UCSD-AML1 (cell line): ENCODE data around the gene CYP27B1.
"Not testable (repeated sequence)": the region's sequence is repeated elsewhere in the genome, so short reads cannot be mapped to it uniquely, and the experiment has no call there.

Source experiments
- DNase-seq: peaks from one replicate; lab custom pipeline; 2025; ENCODE audit not compliant: unreplicated experiment; lab: John Stamatoyannopoulos, UW

The CYP27B1 gene

GRCh38 chr12:57783861-57784260, 17.0 kb upstream of the CYP27B1 start:
- DNase-seq, result no peak

- DNase-seq, result no peak
Observed at GRCh38 chr12:57783466-57783801, 16.6 kb upstream of the CYP27B1 start.

DNA sequence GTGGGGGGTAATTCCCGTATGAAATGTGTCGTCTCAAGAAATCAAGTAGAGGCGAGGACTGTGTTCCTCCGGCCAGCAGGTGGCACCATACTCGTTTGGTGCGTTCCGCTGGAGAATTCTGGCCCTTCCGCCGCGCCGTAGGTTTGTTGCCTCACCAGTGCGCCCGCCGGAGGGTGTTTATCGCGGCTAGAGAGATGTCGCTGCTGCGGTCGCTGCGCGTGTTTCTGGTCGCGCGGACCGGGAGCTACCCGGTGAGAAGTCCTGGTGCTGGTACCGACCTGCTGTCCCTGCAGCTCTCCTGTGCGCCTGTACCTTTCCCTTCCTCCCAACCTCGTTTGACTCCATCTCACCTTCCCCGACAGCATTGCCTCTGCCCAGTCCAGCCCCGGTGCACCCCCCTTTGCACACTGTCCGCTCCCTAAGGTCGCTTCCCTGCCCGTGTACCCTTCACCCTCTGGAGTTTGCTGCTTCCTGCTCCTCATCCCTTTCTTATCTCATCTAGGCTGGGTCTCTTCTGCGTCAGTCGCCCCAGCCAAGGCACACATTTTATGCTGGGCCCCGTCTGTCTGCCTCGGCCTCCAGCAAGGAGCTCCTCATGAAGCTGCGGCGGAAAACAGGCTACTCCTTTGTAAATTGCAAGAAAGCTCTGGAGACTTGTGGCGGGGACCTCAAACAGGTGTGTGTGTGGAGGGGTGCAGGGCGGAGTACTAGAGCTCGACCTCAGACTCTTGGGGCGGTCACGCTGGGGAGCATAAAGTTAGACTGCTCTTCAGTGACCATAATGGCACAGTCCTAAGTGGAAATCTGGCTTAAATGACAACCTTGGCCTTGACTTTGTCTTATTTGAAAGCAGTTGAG, 16.0 kb upstream of the CYP27B1 start, which contains the start of gene TSFM:
Gene TSFM, plus strand, starts transcription at position 180 of the 858 bp plus-strand sequence. Its CDS starts 15 bp downstream, at position 195.
- DNase-seq, result peak; percentile 93

DNA sequence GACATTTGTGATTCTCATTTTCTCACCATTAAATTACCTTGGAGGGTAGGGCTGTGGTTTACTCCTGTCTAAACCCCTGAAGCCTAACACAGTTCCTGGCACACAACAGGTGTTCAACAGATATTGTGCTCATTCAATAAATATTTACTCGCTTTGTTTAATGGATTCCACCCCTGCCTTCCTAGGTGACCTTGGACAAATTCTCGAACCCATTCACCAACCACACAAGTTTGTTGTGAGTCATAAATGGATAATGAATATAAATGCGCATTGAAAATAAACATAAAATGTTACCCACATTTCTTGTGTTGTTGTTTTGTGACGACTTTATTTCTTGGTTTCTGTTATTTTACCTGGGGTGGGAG, 15.3 kb upstream of the CYP27B1 start:
- DNase-seq, result no peak

GRCh38 chr12:57781801-57782200, 14.9 kb upstream of the CYP27B1 start:
- DNase-seq, result no peak

GRCh38 chr12:57781244-57781643, 14.4 kb upstream of the CYP27B1 start:
- DNase-seq, result no peak

DNA sequence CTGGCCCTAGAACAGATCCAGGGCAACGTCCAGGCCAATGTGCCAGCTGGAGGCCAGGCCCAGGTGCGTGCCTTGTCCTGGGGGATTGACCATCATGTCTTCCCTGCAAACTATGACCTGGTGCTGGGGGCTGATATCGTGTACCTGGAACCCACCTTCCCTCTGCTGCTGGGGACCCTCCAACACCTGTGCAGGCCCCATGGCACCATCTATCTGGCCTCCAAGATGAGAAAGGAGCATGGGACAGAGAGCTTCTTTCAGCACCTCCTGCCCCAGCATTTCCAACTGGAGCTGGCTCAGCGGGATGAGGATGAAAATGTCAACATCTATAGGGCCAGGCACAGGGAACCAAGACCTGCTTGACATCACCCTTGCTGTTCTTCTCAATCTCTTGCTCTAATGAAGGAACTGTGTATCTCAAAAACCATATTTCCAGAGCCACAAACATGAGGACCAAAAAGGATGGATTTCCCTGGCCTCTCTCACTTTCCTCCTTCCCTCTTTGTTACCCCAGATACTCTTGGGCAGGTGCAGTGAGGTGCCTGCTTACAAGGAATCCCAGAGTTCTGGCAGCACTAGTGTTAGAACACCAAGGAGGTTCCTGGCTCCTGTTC, 13.5 kb upstream of the CYP27B1 start:
- DNase-seq, result no peak

- no peak for DNase-seq
Observed at GRCh38 chr12:57779736-57780135, 12.9 kb upstream of the CYP27B1 start.

DNA sequence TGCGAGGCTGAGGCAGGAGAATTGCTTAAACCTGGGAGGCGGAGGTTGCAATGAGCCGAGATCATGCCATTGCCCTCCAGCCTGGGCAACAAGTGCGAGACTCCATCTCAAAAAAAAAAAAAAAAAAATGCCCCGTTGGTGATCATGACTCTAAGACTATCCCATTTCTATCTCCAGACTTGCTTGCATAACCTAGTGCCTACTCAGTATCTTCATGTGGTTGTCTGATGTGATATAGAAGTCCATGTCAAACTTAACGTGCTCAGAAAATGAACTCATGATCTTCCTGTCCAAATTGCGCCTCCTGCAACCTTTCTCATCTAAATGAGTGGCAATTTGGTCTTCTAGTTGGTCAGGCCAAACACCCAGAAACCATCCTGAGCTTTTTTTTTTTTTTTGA, 11.0 kb upstream of the CYP27B1 start:
- DNase-seq, result no peak

GRCh38 chr12:57777367-57777766, 10.5 kb upstream of the CYP27B1 start:
- no peak for DNase-seq

GRCh38 chr12:57776247-57776587, 9.3 kb upstream of the CYP27B1 start:
- DNase-seq, result no peak

DNA sequence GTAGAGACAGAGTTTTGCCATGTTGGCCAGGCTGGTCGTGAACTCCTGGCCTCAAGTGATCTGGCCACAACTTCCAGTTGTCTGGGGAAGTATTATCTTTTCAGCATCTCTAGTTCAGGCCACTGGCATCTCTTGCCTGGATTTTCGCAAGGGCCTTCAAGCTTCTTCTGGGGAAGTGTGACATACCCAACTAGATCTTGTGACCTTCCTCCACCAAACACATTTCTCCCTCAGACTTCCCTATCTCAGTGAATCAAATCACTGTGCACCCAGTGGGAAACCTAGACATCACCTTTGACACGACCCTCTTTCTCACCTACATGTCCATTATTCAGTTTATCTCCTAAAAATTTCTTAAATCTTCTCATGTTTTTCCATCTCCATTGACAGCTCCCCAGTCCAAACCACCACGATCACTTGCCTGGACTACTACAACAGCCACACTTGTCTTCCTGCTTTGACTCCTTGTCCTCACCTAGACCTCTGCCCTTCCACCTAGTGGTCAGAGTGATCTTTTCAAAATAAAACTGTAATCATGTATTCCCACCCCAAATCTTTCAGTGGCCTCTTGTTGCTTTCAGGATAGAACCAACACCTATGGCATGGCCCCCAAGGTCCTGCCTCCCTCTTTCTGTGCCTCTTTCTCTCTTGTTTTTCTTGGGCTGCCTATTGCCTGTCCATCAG, 8.8 kb upstream of the CYP27B1 start:
- DNase-seq, result no peak

DNA sequence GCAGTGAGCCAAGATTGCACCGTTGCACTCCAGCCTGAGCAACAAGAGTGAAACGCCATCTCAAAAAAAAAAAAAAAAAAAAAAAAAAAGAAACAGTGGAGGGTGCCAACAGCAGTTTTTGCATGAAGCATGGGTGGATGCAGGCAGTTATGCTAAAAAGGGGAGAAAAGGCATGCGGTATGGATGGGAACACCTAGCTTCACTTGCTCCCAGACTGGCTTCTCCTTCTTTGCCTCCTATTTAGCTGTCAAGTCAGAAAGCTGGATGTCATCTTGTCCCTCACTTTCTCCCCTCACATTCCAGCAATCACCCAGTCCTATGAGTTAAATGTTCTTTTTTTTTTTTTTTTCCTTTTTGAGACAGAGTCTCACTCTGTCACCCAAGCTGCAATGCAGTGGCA, 8.2 kb upstream of the CYP27B1 start:
- no peak for DNase-seq

DNA sequence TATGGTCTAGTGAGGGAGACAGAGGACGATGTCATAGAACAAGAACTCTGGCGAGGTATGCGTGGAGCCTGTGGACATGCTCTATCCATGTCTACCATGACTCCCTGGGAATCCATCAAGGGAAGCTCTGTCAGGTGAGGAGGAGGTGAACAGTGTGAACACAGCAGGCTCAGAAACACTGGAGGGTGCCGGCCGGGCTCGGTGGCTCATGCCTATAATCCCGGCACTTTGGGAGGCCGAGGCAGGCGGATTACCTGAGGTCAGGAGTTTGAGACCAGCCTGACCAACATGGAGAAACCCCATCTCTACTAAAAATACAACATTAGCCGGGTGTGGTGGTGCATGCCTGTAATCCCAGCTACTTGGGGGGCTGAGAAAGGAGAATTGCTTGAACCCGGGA, 7.8 kb upstream of the CYP27B1 start:
- not testable (repeated sequence) for DNase-seq

DNA sequence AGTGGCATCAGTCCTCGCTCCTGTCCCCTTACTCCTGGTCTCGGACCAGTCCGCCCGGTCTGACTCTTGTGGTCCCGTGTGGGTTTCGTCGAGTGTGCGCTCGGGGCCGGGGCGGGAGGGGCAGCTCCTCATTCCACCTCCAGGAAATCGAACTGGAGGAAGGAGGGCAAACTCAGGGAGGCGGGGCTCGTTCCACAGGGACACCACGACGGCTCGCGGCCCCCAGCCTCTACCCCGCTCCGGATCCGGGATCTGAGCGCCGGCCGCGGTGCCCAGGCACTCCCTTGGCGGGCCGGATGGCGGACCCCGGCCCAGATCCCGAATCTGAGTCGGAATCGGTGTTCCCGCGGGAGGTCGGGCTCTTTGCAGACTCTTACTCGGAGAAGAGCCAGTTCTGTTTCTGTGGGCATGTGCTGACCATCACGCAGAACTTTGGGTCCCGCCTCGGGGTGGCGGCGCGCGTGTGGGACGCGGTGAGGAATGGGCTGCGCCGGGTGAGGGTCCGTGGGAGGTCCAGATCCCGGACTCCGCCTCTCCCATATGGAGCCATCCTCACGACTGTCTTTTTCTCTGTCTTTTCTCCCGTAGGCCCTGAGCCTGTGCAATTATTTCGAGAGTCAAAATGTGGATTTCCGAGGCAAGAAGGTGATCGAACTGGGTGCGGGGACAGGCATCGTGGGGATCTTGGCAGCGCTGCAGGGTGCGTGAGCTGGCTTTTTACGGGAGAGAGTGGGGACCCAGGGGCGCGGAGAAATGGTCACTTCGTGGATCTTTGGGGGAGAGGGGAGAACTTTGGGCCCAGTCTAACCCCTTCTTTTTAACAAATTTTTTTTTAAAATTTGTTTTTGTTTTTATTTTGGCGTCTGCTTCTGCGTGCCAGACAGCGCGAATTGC, 5.8 kb upstream of the CYP27B1 start, which contains the start of gene EEF1AKMT3:
Gene EEF1AKMT3, plus strand, starts transcription at position 186 of the 894 bp plus-strand sequence. Its CDS starts 111 bp downstream, at position 297.
- DNase-seq, result peak; percentile 83

GRCh38 chr12:57771873-57772428, 5.1 kb upstream of the CYP27B1 start, which contains the start of gene METTL1:
TSS of gene METTL1 (minus strand) at chr12:57772105. CDS start at chr12:57772083, 22 bp downstream.
- peak; percentile 95 for DNase-seq

DNA sequence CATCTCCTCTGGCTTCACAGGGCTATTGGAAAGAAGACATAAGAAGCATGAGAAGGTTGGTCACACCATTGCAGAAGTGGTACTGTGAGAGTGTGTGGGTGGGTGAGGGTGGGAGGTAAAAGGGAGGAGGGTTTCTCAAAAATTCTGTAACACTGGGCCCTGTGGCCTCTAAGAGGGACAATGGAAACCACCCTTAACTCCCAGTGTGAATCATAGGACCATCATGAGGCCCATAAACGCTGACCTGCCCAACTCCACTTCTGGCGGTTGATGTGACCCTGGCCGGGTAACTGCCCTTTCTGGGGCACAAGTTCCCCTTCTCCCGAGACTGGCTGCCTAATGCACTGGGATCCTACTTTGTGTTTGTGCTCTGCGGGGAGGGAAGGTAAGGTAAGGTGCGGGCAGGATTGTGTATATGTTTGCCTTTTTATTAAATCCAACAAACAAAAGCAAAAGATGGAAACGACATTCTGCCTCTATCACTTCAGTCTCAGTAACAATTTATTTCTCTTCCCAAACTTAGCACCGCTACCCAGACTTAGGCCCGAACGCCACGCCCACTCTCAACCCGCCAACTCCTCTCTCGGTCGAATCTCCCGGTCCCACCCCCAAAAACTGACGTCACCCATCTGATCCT, 4.5 kb upstream of the CYP27B1 start:
- DNase-seq, result peak; percentile 94

DNA sequence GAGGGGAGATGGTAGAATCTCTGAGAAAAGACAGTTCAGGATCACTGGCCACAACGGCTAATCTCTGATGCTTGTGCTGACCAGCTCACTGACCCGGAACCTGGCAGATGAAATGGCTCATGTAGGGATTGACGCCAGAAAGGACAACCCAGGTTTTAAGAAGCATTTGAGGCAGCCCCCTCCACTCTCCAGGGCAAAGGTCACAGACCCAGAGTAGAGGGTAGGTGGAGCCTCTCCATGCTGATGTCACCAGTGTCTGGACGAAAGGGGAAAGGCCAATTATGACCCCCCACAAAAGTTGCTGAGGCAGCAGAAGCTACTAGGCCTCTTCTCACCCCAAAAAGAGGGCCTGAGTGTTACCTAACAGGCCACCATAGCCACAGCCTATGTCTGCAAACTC, 3.9 kb upstream of the CYP27B1 start:
- no peak for DNase-seq

- no peak for DNase-seq
Observed at GRCh38 chr12:57769594-57769993, 2.7 kb upstream of the CYP27B1 start.

DNA sequence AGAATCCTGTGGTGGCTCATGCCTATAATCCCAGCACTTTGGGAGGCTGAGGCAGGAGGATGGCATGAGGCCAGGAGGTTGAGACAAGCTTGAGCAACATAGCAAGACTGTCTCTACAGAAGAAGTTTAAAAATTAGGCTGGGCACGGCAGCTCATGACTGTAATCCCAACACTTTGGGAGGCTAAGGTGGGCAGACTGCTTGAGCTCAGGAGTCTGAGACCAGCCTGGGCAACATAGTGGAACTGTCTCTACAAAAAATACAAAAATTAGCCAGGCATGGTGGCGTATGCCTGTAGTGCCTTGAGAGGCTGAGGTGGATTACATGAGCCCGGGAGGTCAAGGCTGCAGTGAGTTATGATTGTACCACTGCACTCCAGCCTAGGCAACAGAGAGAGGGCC, 998 bp upstream of the CYP27B1 start:
- no peak for DNase-seq
